HCT116 (cell line): ENCODE data around the gene KATNIP. TPM values are rescaled to one million over a fixed set of nuclear protein-coding genes. Genes with fewer than 3 reads are reported as not detected.

Experiments used
- ATAC-seq: fragments of 200-7000 bp; cut with Tn5 transposase; 2 replicates; pipeline ENCODE4 v1.9.1; 2020; ENCODE audit warnings: mild to moderate bottlenecking, moderate library complexity
- BruUV-seq: library from RNA; stranded (reverse); fragments of 400-500 nt; replicated peaks from 2 replicates; lab custom pipeline; 2021; lab: Mats Ljungman, UMichigan
- CTCF ChIA-PET: fragments of 300-600 bp; sonication (Branson Sonifier 250); formaldehyde crosslinking; loops from one replicate; lab custom pipeline; 2021; ENCODE audit warnings: antibody characterized with exemption; lab: Charles Lee
- POLR2A ChIA-PET: fragments of 300-600, 350-600 bp; sonication (Branson Sonifier 250); formaldehyde crosslinking; loops from one replicate; lab custom pipeline; 2021; ENCODE audit warnings: antibody characterized with exemption; lab: Charles Lee
- RAD21 ChIA-PET, 2 experiments: fragments of 300-600 bp; sonication (Branson Sonifier 250); formaldehyde crosslinking; loops; one replicate each; lab custom pipeline; 2023; ENCODE audit warnings: low total read pairs in 2 of 2; ENCODE audit not compliant: uncharacterized antibody in 2 of 2, unreplicated experiment in 2 of 2, low non-redundant PET in 1 of 2; lab: Charles Lee
- DNase-seq: peaks from one replicate; pipeline ENCODE4 v3.0.0-alpha.2; 2010; ENCODE audit warnings: low read depth, low spot score
- H2AFZ ChIP-seq: fragments of 200-600 bp; shearing (Covaris generic), sonication (generic); 2 replicates; pipeline ENCODE4 v1.6.1; 2017; ENCODE audit warnings: low read depth, mixed run types, mixed read lengths, antibody characterized with exemption, low read length; ENCODE audit not compliant: poor library complexity, severe bottlenecking
- H3K27ac ChIP-seq: 2 replicates; pipeline ENCODE4 v1.5.1; 2012; ENCODE audit warnings: low read depth, low read length
- H3K27me3 ChIP-seq: fragments of 200-600 bp; sonication (generic); 2 replicates; pipeline ENCODE4 v1.6.1; 2016; ENCODE audit warnings: mixed run types, low read length, mixed read lengths; ENCODE audit not compliant: insufficient read depth
- H3K36me3 ChIP-seq, 2 experiments: fragments of 200-500 bp in 1 of 2; fragments of 200-600 bp in 1 of 2; sonication (Bioruptor generic) in 1 of 2; sonication (generic) in 1 of 2; 2 replicates each; pipeline versions ENCODE4 v1.5.1 to v1.6.1; 2014 to 2016; ENCODE audit warnings: low read length in 2 of 2, inconsistent platforms in 1 of 2, mixed read lengths in 1 of 2, mixed run types in 1 of 2; ENCODE audit not compliant: insufficient read depth in 2 of 2, control insufficient read depth in 1 of 2
- H3K4me1 ChIP-seq, 2 experiments: fragments of 200-600 bp in 1 of 2; sonication (generic) in 1 of 2; 2 replicates each; pipeline versions ENCODE4 v1.5.1 to v1.6.1; 2012 to 2017; ENCODE audit warnings: low read length in 2 of 2, inconsistent platforms in 1 of 2, mild to moderate bottlenecking in 1 of 2, mixed read lengths in 1 of 2, mixed run types in 1 of 2, moderate library complexity in 1 of 2; ENCODE audit not compliant: insufficient read depth in 2 of 2, control insufficient read depth in 1 of 2
- H3K4me2 ChIP-seq: fragments of 200-600 bp; sonication (generic); 2 replicates; pipeline ENCODE4 v1.6.1; 2017; ENCODE audit warnings: mixed run types, low read length, mixed read lengths
- H3K4me3 ChIP-seq, 2 experiments: fragments of 200-600 bp in 1 of 2; sonication (generic) in 1 of 2; replicated peaks in 1 of 2; 2 replicates each; pipeline ENCODE4 v1.5.1; 2011 to 2016; ENCODE audit warnings: low read length in 2 of 2, control low read depth in 1 of 2, low read depth in 1 of 2, mild to moderate bottlenecking in 1 of 2, mixed read lengths in 1 of 2, mixed run types in 1 of 2
- H3K79me2 ChIP-seq: fragments of 200-600 bp; sonication (generic); 2 replicates; pipeline ENCODE4 v1.6.1; 2017; ENCODE audit warnings: mild to moderate bottlenecking, mixed run types, low read length, moderate library complexity, mixed read lengths; ENCODE audit not compliant: insufficient read depth
- H3K9ac ChIP-seq: fragments of 200-600 bp; sonication (generic); 2 replicates; pipeline ENCODE4 v1.6.1; 2016; ENCODE audit warnings: low read length, mixed read lengths
- H3K9me2 ChIP-seq: fragments of 200-600 bp; sonication (generic), shearing (Covaris generic); 2 replicates; pipeline ENCODE4 v1.6.1; 2017; ENCODE audit warnings: mixed run types, mild to moderate bottlenecking, moderate library complexity; ENCODE audit not compliant: insufficient read depth
- H3K9me3 ChIP-seq, 2 experiments: fragments of 200-500 bp in 1 of 2; fragments of 200-600 bp in 1 of 2; sonication (Bioruptor generic) in 1 of 2; sonication (generic) in 1 of 2; 2 replicates each; pipeline ENCODE4 v1.6.1; 2014 to 2017; ENCODE audit warnings: low read length in 2 of 2, mixed read lengths in 2 of 2, inconsistent platforms in 1 of 2, low read depth in 1 of 2, mild to moderate bottlenecking in 1 of 2, mixed run types in 1 of 2, moderate library complexity in 1 of 2; ENCODE audit not compliant: control insufficient read depth in 1 of 2, insufficient read depth in 1 of 2
- H4K20me1 ChIP-seq: fragments of 200-600 bp; sonication (generic), shearing (Covaris generic); 2 replicates; pipeline ENCODE4 v1.6.1; 2017; ENCODE audit warnings: mixed run types, mild to moderate bottlenecking, moderate library complexity; ENCODE audit not compliant: insufficient read depth
- CBX3 ChIP-seq: IDR thresholded peaks from 2 replicates; pipeline ENCODE4 v1.6.1; 2012; ENCODE audit warnings: low read depth
- CEBPB ChIP-seq: IDR thresholded peaks from 2 replicates; pipeline ENCODE4 v1.6.1; 2012; ENCODE audit warnings: low read depth
- CTCF ChIP-seq, 3 experiments: fragments of 200-600 bp in 1 of 3; sonication (generic) in 1 of 3; IDR thresholded peaks in 2 of 3; conservative IDR thresholded peaks in 1 of 3; 2 replicates each; pipeline ENCODE4 v1.5.1; 2012 to 2017; ENCODE audit warnings: low read depth in 2 of 3, low read length in 2 of 3, antibody characterized with exemption in 1 of 3, borderline replicate concordance in 1 of 3, control low read depth in 1 of 3, mild to moderate bottlenecking in 1 of 3, mixed read lengths in 1 of 3, mixed run types in 1 of 3, moderate library complexity in 1 of 3; ENCODE audit not compliant: insufficient read depth in 1 of 3
- ELF1 ChIP-seq: IDR thresholded peaks from 2 replicates; pipeline ENCODE4 v1.6.1; 2012; ENCODE audit warnings: low read depth, borderline replicate concordance
- JUND ChIP-seq: IDR thresholded peaks from 2 replicates; pipeline ENCODE4 v1.6.1; 2012
- MAX ChIP-seq: IDR thresholded peaks from 2 replicates; pipeline ENCODE4 v1.6.1; 2012
- POLR2AphosphoS5 ChIP-seq: IDR thresholded peaks from 2 replicates; pipeline ENCODE4 v1.6.1; 2011; ENCODE audit warnings: mild to moderate bottlenecking, low read depth, low read length, moderate library complexity
- RAD21 ChIP-seq: IDR thresholded peaks from 2 replicates; pipeline ENCODE4 v1.6.1; 2012; ENCODE audit warnings: low read depth, mild to moderate bottlenecking
- SIN3A ChIP-seq: IDR thresholded peaks from 2 replicates; pipeline ENCODE4 v1.6.1; 2012; ENCODE audit warnings: low read depth
- TCF7L2 ChIP-seq: IDR thresholded peaks from 2 replicates; pipeline ENCODE4 v1.7.0; 2011; ENCODE audit warnings: borderline replicate concordance, inconsistent platforms; ENCODE audit not compliant: insufficient read depth, insufficient read length; ENCODE audit errors: extremely low read depth
- ZFX ChIP-seq: fragments of 450-650 bp; IDR thresholded peaks from 2 replicates; pipeline ENCODE4 v1.6.1; 2017
- intact Hi-C: fragments of 100-400 bp; cut with micrococcal nuclease; formaldehyde crosslinking; loops from 2 replicates; pipeline ENCODE4 v1.10.0; 2022
- total RNA-seq: library from RNA; stranded (reverse); gene quantifications from one replicate; pipeline ENCODE4 v1.2.1, GENCODE V29; 2021; ENCODE audit not compliant: unreplicated experiment
- TF ChIP-seq, protein P1 (sequence below): IDR thresholded peaks from 2 replicates; pipeline ENCODE4 v1.6.1; 2012; ENCODE audit warnings: low read depth

Gene KATNIP
- total RNA-seq, 1 experiment from 2014 or later, result 23.8 TPM

DNA sequence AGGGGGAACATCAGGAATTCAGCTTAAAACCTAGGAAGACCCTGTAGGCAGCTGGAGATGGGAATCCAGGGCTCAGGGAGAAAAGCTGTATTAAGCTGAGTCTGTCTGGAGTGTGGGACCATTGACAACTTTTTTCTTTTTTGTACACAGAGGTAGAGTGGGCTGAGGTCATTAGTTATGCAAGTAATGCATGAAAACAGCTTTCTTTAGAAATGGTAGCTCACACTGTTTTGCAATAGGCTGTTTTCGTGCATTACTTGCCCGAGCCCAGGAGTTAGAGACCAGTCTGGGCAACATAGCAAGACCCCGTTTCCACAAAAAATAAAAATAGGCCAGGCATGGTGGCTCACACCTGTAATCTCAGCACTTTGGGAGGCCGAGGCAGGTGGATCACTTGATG lies 46.5 kb downstream of the KATNIP start:
- no peak overlapping the region for H3K4me3 ChIP-seq
- H3K4me2 ChIP-seq, result no peak overlapping the region
- no peaks in the 10 kb centered on the region for H4K20me1 ChIP-seq
- intact Hi-C loops, result no loop called here
- no peaks in the 10 kb centered on the region for H3K9me2 ChIP-seq
- H3K27me3 ChIP-seq, result no peaks in the 10 kb centered on the region
- RAD21 ChIA-PET, result no interaction called here
- no peak for DNase-seq
- POLR2A ChIA-PET, result no interaction called here
- H3K27ac ChIP-seq, result no peak overlapping the region
- H3K36me3 ChIP-seq, result no peaks in the 10 kb centered on the region
- no peaks in the 10 kb centered on the region for H3K9me3 ChIP-seq
- BruUV-seq, result no TSS peak
- TF ChIP-seq ZFX (no peak), POLR2AphosphoS5 (no peak), CTCF (IDR thresholded peaks at IDR 0.05 in 2 of 3, conservative IDR thresholded peaks at IDR 0.05 in 1 of 3; ENCODE audit: borderline replicate concordance in 1 of 3, insufficient read depth in 1 of 3, low read depth in 2 of 3, low read length in 2 of 3) (no peak), RAD21 (no peak)
- no peak overlapping the region for H2AFZ ChIP-seq
- no peaks in the 10 kb centered on the region for H3K79me2 ChIP-seq
- no peak overlapping the region for H3K9ac ChIP-seq
- ATAC-seq, result no peak
- no peaks in the 10 kb centered on the region for H3K4me1 ChIP-seq
- CTCF ChIA-PET, result no interaction called here

DNA sequence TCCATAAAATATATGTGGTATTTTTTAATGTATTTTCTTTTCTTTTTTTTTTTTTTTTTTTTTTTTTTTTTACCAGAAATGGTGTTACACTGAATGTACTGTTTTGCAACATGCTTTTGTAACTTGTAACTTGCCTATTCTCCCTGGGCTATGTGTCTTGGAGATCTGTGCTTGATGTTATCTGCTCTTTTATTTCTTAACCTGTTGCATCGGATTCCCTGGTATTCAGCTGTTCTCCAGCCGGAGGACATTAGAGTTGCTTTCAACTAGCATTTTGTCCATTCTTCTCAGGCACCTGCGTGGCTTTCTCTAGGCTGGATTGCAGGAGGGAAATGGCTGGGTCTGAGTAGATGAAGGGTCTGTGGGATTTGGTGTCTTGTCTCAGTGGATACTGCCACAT lies 47.4 kb downstream of the KATNIP start:
- Histone ChIP-seq H3K9me2 (no peaks in the 10 kb centered on the region), H3K4me1 (no peaks in the 10 kb centered on the region), H3K79me2 (no peaks in the 10 kb centered on the region), H3K36me3 (no peaks in the 10 kb centered on the region), H3K9ac (no peak overlapping the region), H2AFZ (no peak overlapping the region), H3K9me3 (no peaks in the 10 kb centered on the region), H4K20me1 (no peaks in the 10 kb centered on the region), H3K27ac (no peak overlapping the region), H3K4me3 (no peak overlapping the region), H3K4me2 (no peak overlapping the region), H3K27me3 (no peaks in the 10 kb centered on the region)
- no peak for ATAC-seq
- ChIA-PET CTCF (no interaction called here), RAD21 (no interaction called here), POLR2A (no interaction called here)
- intact Hi-C loops, result no loop called here
- DNase-seq, result no peak
- BruUV-seq, result no TSS peak
- TF ChIP-seq CTCF (IDR thresholded peaks at IDR 0.05 in 2 of 3, conservative IDR thresholded peaks at IDR 0.05 in 1 of 3; ENCODE audit: borderline replicate concordance in 1 of 3, insufficient read depth in 1 of 3, low read depth in 2 of 3, low read length in 2 of 3) (no peak), MAX (no peak), SIN3A (no peak), ELF1 (no peak), TCF7L2 (no peak), RAD21 (no peak), CBX3 (no peak), CEBPB (no peak), JUND (no peak)
- TF ChIP-seq, protein P1, sequence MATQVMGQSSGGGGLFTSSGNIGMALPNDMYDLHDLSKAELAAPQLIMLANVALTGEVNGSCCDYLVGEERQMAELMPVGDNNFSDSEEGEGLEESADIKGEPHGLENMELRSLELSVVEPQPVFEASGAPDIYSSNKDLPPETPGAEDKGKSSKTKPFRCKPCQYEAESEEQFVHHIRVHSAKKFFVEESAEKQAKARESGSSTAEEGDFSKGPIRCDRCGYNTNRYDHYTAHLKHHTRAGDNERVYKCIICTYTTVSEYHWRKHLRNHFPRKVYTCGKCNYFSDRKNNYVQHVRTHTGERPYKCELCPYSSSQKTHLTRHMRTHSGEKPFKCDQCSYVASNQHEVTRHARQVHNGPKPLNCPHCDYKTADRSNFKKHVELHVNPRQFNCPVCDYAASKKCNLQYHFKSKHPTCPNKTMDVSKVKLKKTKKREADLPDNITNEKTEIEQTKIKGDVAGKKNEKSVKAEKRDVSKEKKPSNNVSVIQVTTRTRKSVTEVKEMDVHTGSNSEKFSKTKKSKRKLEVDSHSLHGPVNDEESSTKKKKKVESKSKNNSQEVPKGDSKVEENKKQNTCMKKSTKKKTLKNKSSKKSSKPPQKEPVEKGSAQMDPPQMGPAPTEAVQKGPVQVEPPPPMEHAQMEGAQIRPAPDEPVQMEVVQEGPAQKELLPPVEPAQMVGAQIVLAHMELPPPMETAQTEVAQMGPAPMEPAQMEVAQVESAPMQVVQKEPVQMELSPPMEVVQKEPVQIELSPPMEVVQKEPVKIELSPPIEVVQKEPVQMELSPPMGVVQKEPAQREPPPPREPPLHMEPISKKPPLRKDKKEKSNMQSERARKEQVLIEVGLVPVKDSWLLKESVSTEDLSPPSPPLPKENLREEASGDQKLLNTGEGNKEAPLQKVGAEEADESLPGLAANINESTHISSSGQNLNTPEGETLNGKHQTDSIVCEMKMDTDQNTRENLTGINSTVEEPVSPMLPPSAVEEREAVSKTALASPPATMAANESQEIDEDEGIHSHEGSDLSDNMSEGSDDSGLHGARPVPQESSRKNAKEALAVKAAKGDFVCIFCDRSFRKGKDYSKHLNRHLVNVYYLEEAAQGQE, result no peak
